Measurements from ENCODE around the gene GNPDA2. TPM values are rescaled to one million over a fixed set of nuclear protein-coding genes. Genes with fewer than 3 reads are reported as not detected.

Gene GNPDA2
- total RNA-seq, 1 donor from 2014 or later, result 31.2 TPM

GRCh38 chr4:44756559-44756958 is 30.2 kb upstream of the GNPDA2 start:
- H3K27ac Mint-ChIP-seq, result no peak overlapping the region
- H3K27me3 Mint-ChIP-seq (ENCODE audit: insufficient read depth, low read depth), result no peaks in the 10 kb centered on the region
- H3K36me3 Mint-ChIP-seq, result no peaks in the 10 kb centered on the region

GRCh38 chr4:44740201-44740600 is 13.8 kb upstream of the GNPDA2 start:
- TF ChIP-seq EZH2 (IDR thresholded peaks at IDR 0.05), result no peak
- no peak for TF ChIP-seq CTCF (IDR thresholded peaks at IDR 0.05)
- no peak for TF ChIP-seq EZH2phosphoT487 (IDR thresholded peaks at IDR 0.05)
- Mint-ChIP-seq H3K27me3 (ENCODE audit: insufficient read depth, low read depth) (no peaks in the 10 kb centered on the region), H3K36me3 (no peaks in the 10 kb centered on the region), H3K9me3 (no peaks in the 10 kb centered on the region), H3K4me3 (no peak overlapping the region), H3K4me1 (no peaks in the 10 kb centered on the region), H3K27ac (no peak overlapping the region)
- H3F3A ChIP-seq (ENCODE audit: low read depth), result no peaks in the 10 kb centered on the region
- no peaks in the 10 kb centered on the region for H3K79me2 ChIP-seq (ENCODE audit: low read depth)
- no peaks in the 10 kb centered on the region for H3K9me3 ChIP-seq (ENCODE audit: low read depth)
- no peak for DNase-seq (ENCODE audit: low spot score)
- no peak overlapping the region for H3K4me3 ChIP-seq
- H4K20me1 ChIP-seq (ENCODE audit: low read depth), result no peaks in the 10 kb centered on the region
- no peaks in the 10 kb centered on the region for H3K36me3 ChIP-seq
- H3K4me1 ChIP-seq, result no peaks in the 10 kb centered on the region
- H3K27me3 ChIP-seq, result no peaks in the 10 kb centered on the region
- no peak overlapping the region for H3K27ac ChIP-seq
- H3K4me2 ChIP-seq, result no peak overlapping the region
- H3K9ac ChIP-seq, result no peak overlapping the region
- no peak overlapping the region for H2AFZ ChIP-seq (replicated peaks)

More at GRCh38 chr4:44756559-44756958, 30.2 kb upstream of the GNPDA2 start:
- Mint-ChIP-seq H3K4me3 (no peak overlapping the region), H3K4me1 (no peaks in the 10 kb centered on the region), H3K9me3 (no peaks in the 10 kb centered on the region)
- Histone ChIP-seq H3K4me1 (no peaks in the 10 kb centered on the region), H3K9me3 (ENCODE audit: low read depth) (no peaks in the 10 kb centered on the region), H3K27ac (no peak overlapping the region), H3K27me3 (no peaks in the 10 kb centered on the region), H3K36me3 (no peaks in the 10 kb centered on the region), H3K79me2 (ENCODE audit: low read depth) (no peaks in the 10 kb centered on the region), H3K4me3 (no peak overlapping the region), H3K9ac (no peak overlapping the region), H3K4me2 (no peak overlapping the region), H4K20me1 (ENCODE audit: low read depth) (no peaks in the 10 kb centered on the region), H3F3A (ENCODE audit: low read depth) (no peaks in the 10 kb centered on the region), H2AFZ (replicated peaks) (no peak overlapping the region)
- DNase-seq (ENCODE audit: low spot score), result no peak
- TF ChIP-seq EZH2phosphoT487 (IDR thresholded peaks at IDR 0.05) (no peak), CTCF (IDR thresholded peaks at IDR 0.05) (no peak), EZH2 (IDR thresholded peaks at IDR 0.05) (no peak)

DNA sequence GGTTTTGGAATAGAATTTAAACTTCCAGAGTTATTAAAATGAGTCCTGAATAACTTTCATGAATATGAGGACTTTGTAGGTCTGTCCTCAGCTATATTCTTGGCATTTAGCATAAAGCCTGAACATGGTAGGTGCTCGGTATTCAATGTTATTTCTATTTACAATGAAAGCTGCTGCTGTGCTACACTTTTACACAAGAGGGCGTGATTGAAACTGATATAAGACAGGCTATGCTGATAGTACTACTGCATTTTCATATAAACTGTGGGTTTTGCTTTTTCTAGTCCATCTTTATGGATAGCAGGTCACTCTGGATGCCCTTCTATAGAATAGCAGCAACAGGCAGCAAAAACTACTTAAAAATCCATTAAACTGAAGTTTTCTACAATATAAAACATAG is 12.3 kb upstream of the GNPDA2 start:
- Mint-ChIP-seq H3K36me3 (no peaks in the 10 kb centered on the region), H3K9me3 (no peaks in the 10 kb centered on the region), H3K27me3 (ENCODE audit: insufficient read depth, low read depth) (no peaks in the 10 kb centered on the region), H3K4me3 (no peak overlapping the region), H3K4me1 (no peaks in the 10 kb centered on the region), H3K27ac (no peak overlapping the region)
- H3K9me3 ChIP-seq (ENCODE audit: low read depth), result no peaks in the 10 kb centered on the region
- no peaks in the 10 kb centered on the region for H4K20me1 ChIP-seq (ENCODE audit: low read depth)
- DNase-seq (ENCODE audit: low spot score), result no peak
- no peaks in the 10 kb centered on the region for H3F3A ChIP-seq (ENCODE audit: low read depth)
- no peaks in the 10 kb centered on the region for H3K79me2 ChIP-seq (ENCODE audit: low read depth)
- no peak for TF ChIP-seq EZH2 (IDR thresholded peaks at IDR 0.05)
- TF ChIP-seq EZH2phosphoT487 (IDR thresholded peaks at IDR 0.05), result no peak
- TF ChIP-seq CTCF (IDR thresholded peaks at IDR 0.05), result peak; percentile 44
- H3K4me1 ChIP-seq, result no peaks in the 10 kb centered on the region
- H3K27me3 ChIP-seq, result no peaks in the 10 kb centered on the region
- no peaks in the 10 kb centered on the region for H3K36me3 ChIP-seq
- no peak overlapping the region for H3K27ac ChIP-seq
- H2AFZ ChIP-seq (replicated peaks), result no peak overlapping the region
- H3K4me3 ChIP-seq, result no peak overlapping the region
- H3K9ac ChIP-seq, result no peak overlapping the region
- no peak overlapping the region for H3K4me2 ChIP-seq
